Measurements from ENCODE around the gene NLRP7. TPM values are rescaled to one million over a fixed set of nuclear protein-coding genes. Genes with fewer than 3 reads are reported as not detected.

NLRP7 gene
- total RNA-seq: not detected in 2 replicates

GRCh38 chr19:54947381-54947780 is at the start of gene NLRP7:
Gene NLRP7 (minus strand): TSS chr19:54947530.

DNA sequence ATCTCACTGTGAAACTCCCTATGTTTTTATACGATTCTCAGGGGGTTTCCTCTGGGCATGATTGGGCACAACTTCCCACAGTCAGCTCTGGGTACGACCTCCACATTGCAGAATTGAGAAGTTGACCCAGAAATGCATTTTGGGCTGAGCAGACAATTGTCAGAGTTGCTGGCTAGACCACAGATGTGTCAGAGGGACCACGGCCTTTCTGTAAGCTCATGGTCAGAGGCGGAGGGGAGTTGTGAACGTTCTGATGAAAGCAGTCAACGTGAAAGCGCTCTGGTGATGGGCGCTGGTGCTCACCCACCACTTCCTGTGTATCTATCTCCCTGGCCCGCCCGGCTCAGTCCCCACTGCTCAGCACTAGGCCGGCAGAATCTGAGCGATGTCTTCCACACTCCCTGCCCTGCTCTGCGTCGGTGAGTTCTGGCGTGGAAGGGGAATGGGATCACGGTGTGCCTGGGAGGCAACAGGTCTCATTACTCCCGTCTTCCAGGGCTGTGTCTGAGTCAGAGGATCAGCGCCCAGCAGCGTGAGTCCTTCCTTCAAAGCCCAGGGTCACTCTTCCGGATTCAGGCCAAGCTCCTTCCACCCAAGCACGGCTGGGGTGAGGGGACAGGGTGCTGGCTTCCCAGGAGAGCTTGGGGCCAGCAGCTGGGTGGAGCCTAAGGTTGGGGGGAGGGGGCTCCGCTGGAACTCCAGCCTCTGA is 41.4 kb downstream of the NLRP7 start, which contains the start of gene NCR1:
NCR1 (plus strand) TSS at position 346 of the 709 bp plus-strand sequence; CDS start at position 386, 40 bp downstream.

GRCh38 chr19:54873990-54874389 is 73.3 kb downstream of the NLRP7 start, which contains the start of gene FCAR:
Gene FCAR (plus strand): TSS chr19:54874235. CDS start chr19:54874290, 55 bp downstream.

Other genes with a start within 250 kb of the NLRP7 start
- not detected in 2 replicates for gene KIR3DL3, start 223.1 kb downstream of the NLRP7 start, total RNA-seq
- not detected in 2 replicates for gene KIR2DL3, start 209.0 kb downstream of the NLRP7 start, total RNA-seq
- not detected in 2 replicates for gene KIR2DL1, start 177.7 kb downstream of the NLRP7 start, total RNA-seq
- not detected in 2 replicates for gene KIR2DL4, start 143.9 kb downstream of the NLRP7 start, total RNA-seq
- not detected in 2 replicates for gene KIR3DL1, start 131.1 kb downstream of the NLRP7 start, total RNA-seq
- gene KIR2DS4, start 114.9 kb downstream of the NLRP7 start, total RNA-seq: not detected in 2 replicates
- gene KIR3DL2, start 97.1 kb downstream of the NLRP7 start, total RNA-seq: not detected in 2 replicates
- gene FCAR, start 73.3 kb downstream of the NLRP7 start, total RNA-seq: not detected in 2 replicates
- gene NCR1, start 41.4 kb downstream of the NLRP7 start, total RNA-seq: not detected in 2 replicates
- gene NLRP2, start 18.8 kb upstream of the NLRP7 start, total RNA-seq: 35.5 and 39.8 TPM in 2 replicates
- not detected in 2 replicates for gene GP6, start 90.7 kb upstream of the NLRP7 start, total RNA-seq
- gene RDH13, start 115.6 kb upstream of the NLRP7 start, total RNA-seq: 9.1 and 24.5 TPM in 2 replicates
- gene EPS8L1, start 128.3 kb upstream of the NLRP7 start, total RNA-seq: 28.7 and 45.1 TPM in 2 replicates
- gene PPP1R12C, start 170.1 kb upstream of the NLRP7 start, total RNA-seq: 26.6 and 38.4 TPM in 2 replicates
- gene TNNT1, start 201.7 kb upstream of the NLRP7 start, total RNA-seq: 44.4 and 145 TPM in 2 replicates
- 2.6 and 4.0 TPM in 2 replicates for gene TNNI3, start 210.2 kb upstream of the NLRP7 start, total RNA-seq
- 0.23 and 1.3 TPM in 2 replicates for gene DNAAF3, start 219.1 kb upstream of the NLRP7 start, total RNA-seq
- 0.04 and 2.2 TPM in 2 replicates for gene SYT5, start 232.8 kb upstream of the NLRP7 start, total RNA-seq